Globus pallidus (tissue), 1 donor: ENCODE results near the gene KNDC1.

Experiments
- DNase-seq: peaks from one replicate; pipeline ENCODE4 v3.0.0-alpha.2; 2015; ENCODE audit warnings: low spot score

Gene KNDC1

GRCh38 chr10:133177380-133178157, 17.6 kb downstream of the KNDC1 start:
- no peak for DNase-seq

DNA sequence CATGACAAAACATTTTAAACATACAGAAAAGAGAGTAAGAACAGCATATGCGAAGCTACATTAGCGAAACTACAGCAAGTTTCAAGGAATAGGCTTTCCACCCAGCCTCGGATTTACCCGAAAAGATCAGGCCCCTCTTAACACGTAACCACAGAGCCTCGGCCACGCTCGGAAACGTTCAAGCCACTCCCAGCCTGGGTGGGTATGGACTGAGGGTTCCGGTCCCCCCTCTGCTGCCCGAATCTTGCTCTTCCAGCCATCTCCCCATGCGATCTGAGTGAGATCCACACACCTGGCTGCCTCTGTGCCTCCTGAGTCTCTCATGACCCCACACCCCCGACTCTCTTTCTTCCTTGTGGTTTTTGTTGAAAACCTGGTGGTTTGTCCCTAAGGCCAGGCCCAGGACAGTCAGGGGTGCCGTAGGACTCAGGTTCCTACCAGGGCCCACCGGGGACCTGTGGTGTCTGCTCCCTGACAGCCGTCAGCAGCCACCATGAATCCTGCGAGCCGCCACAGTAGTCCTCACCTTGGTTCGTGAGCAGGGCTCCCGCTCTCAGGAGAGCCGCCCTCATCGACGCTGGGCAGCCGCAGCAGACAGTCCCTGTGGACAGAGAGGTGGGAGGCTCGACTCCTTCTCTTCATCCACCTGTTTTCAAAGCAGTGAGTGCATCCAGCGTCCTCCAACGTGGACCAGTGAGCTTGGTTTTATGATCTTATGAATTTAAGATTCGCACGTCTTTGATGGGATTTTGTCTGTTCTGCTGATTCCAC, 18.5 kb downstream of the KNDC1 start:
- DNase-seq: no peak

GRCh38 chr10:133179128-133179520, 19.1 kb downstream of the KNDC1 start:
- no peak for DNase-seq

- no peak for DNase-seq
Measured at GRCh38 chr10:133179651-133180050, 19.6 kb downstream of the KNDC1 start.

DNA sequence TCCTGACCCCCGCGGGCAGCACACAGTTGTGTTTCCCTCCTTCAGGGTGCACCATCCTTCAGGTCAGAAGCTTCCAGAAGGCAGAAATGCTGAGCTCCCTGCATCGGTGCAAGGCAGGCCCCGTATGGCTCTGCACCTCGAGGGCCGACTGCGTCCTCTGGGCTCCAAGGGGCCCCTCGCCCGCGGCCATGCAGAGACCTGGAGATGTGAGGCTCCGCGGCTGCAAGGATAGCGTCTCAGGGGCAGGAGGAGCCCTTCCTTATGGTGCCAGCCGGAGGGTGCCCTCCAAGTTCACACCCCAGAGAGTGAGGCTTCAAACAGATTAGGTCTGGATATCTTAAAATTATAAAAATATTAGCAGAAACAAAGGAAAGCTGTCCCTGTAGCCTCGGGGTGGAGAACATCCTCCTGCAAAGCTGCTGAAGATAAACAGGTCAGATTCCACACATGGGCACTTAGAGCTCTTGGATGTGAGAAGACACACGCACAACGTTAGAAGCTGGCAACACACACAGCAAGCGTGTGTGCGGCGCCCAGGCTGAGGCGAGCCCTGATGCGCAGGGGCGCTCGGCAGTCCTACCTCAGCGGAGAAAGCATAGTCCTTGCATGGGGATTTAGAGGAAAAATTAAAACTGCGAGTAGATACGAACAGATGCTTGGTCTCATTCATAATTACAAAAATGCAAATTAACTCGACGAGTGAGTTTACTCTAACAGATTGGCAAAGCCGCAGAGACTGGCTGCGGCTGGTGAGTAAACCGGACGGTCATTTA, 20.4 kb downstream of the KNDC1 start:
- DNase-seq: no peak

DNA sequence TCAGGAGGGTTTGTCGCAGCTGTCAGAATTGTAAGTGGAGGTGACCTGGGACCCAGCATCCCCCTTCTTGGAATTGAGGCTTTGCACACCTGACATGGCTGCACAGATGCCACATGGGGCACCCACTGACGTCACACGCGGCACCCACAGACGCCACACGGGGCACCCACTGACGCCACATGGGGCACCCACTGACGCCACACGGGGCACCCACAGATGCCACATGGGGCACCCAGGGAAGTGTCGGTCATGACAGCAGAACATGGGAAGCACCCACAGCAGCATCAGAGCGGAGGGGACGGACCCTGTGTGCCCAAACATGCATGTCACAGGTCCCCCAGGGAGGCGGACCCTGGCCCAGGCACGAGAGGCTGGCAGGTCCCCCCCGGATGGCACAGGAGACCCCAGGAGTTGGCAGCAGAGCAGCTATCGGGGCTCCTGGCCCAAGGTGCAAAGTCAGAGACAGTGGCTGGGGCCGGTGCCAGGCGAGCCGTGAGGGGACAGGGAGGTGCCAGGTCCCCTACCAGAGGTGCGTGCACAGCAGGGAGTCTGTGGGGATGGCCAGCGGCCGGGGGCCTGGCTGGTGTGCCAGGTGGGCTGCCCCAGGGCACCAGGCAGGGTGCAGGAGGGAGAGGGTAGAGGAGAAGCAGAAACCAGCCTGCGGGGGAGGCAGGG, 21.1 kb downstream of the KNDC1 start:
- DNase-seq: no peak

GRCh38 chr10:133182190-133182589, 22.2 kb downstream of the KNDC1 start:
- DNase-seq: no peak

GRCh38 chr10:133182791-133183645, 23.0 kb downstream of the KNDC1 start:
- DNase-seq: no peak

- no peak for DNase-seq
Measured at GRCh38 chr10:133183646-133184378, 23.8 kb downstream of the KNDC1 start.

DNA sequence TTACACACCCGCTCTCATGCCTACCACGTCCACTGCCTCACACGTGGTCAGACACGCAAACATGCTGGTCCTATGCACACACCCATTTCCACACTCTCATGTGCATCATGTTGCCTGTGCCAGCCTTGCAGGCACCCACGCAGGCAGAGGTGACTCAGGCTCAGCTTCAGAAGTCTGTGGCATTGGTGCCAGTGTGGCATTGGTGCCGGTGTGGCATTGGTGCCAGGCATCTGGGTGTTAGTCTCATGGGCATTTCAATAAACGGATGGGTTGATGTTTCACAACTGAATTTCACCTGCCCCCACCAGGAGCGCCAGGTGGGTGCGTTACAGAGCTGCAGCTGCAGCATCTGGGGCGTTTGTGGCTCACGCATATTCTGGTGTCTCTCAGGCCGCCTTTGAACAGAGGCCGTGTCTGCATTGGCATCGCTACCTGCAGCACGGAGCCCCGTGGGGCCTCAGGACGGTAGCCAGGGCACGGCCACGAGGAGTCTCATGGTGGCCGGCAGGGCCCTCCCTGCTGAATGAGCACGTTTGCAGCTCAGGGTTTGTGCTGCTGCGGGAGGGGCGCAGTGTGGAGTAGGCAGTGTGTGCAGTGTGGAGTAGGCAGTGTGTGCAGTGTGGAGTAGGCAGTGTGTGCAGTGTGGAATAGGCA, 24.7 kb downstream of the KNDC1 start:
- no peak for DNase-seq

DNA sequence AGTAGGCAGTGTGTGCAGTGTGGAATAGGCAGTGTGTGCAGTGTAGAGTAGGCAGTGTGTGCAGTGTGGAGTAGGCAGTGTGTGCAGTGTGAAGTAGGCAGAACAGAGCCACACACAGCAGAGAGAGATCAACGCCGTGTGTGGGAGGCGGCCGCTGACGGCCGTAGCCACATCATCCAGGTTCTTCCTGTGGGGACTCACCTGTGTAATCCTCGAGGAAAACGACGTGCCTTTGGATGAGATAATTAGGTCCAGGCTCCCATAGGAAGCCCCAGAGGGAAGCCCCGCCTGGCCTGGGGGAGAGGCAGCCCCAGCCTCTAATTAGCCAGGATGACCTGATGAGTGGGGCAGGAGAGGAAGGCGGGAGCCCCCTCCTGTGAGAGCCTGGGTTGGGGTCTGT, 25.4 kb downstream of the KNDC1 start:
- DNase-seq: no peak

GRCh38 chr10:133185916-133186315, 25.9 kb downstream of the KNDC1 start:
- no peak for DNase-seq

DNA sequence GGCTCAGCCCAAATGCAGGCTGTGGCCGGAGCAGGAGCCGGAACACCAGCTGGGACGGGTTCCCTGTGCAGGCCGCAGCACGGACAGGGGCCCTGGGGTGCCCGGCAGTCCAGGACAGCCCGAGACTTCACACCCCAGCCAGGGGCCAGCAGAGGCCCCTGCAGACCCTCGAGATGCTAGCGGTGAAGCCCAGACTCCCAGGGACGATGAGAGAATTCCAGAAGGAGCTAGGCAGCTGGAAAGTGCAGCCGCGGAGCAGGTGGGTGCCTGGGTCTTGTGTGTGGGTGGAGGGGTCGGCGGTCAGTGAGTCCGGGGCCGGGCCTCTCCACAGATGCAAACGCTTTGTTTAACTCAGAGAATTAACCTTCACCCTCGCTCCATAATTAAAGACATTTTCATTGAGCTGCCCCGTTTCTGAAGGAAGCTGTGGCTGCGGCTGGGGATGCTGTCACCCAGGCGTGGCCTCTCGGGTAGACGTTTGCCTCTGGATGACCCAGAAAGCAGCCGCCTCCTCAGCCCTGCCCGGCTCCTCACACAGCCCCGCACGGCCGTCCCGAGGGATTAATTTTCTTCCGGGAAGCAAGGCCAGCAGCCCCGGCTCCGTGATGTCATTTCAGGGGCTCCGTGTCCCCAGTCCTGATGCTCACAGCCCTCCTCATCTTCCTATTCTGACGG, 26.5 kb downstream of the KNDC1 start:
- DNase-seq: no peak

DNA sequence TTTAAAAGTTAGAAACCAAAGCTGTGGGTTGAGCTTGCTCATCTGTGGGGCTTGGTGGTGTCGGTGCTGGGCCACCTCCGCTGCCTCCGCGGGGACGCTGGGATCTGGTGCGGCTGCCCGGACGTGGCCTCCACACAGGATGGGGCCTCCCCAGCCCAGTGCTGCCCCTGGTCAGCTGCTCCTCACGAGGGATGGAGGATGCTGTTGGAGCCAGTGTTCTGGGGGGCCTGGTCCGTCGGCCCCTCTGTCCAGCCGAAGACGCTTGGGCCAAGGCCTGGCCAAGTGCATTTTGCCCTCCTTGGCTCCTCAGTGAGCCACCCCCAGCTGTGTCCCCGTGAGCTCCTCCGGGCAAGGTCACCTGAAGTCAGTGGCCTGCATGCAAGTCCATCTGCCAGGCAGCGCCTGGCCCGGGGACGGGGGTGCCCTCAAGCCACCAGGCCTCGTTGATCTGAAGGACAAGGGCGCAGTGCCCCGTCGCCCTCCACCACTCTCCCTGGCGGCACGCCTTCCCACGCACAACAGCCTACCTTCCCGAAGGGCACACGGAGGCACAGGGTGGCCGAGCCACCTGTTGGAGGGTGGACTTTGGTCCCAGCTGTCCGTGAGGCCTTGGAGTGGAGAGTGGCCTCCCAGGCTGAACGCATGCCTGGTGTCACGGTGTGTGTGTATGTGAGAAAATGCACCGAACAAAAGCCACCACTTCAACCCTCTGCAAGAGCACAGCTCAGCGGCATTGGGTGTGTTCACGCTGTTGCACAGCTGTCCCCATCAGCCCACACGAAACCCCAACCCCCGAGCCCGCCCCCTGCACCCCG, 27.3 kb downstream of the KNDC1 start:
- DNase-seq: no peak

GRCh38 chr10:133187906-133188681, 28.1 kb downstream of the KNDC1 start:
- no peak for DNase-seq

- DNase-seq: no peak
Measured at GRCh38 chr10:133189256-133189655, 29.2 kb downstream of the KNDC1 start.

DNA sequence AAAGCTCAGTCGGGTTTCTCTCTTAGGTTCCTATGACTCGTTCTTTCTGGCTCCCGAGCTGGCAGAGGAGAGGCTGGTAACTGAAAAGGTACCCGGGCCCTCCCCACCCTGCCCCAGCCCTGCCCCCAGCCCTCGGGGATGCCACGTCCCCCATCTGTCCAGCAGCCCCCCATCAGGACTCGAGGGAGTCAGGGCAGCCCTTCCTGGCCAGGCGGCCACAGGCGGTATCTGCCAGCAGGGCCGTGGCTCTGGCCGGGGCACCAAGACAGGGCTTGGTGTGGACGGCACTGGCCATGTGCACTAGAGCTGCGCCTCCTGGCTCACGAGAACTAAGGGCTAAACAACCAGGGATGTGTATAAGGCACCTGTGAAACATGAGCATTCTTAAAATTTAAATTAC, 29.7 kb downstream of the KNDC1 start:
- DNase-seq: no peak

DNA sequence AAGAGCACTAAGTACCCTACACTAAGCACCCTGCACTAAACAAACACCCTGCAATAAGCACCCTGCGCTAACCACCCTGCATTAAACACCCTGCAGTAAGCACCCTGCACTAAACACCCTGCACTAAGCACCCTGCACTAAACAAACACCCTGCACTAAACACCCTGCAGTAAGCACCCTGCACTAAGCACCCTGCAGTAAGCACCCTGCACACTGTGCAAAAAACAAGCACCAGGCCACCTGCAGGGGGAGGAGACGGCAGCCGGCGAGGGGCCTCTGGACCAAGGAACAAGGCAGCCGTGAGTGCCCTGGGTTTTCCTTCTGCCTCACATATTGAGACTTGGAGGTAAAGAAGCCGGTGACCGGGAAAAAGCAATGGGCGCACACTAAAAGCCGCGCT, 30.2 kb downstream of the KNDC1 start:
- no peak for DNase-seq
